Endothelial cell of umbilical vein (primary cell): ENCODE measurements around the gene FXYD3. TPM values are rescaled to one million over a fixed set of nuclear protein-coding genes. Genes with fewer than 3 reads are reported as not detected.

ENCODE experiments used
- BruUV-seq: library from RNA; stranded (reverse); fragments of 400-500 nt; replicated peaks from 2 replicates; lab custom pipeline; 2021; lab: Mats Ljungman, UMichigan
- CTCF ChIA-PET: fragments of 300-600, 350-600 bp; sonication (Branson Sonifier 250); formaldehyde crosslinking; loops from one replicate; lab custom pipeline; 2021; ENCODE audit warnings: antibody characterized with exemption, inconsistent platforms; lab: Charles Lee
- POLR2A ChIA-PET: fragments of 300-600, 350-600 bp; sonication (Branson Sonifier 250); formaldehyde crosslinking; loops from one replicate; lab custom pipeline; 2021; ENCODE audit warnings: antibody characterized with exemption, inconsistent platforms; lab: Charles Lee
- DNase-seq: peaks from one replicate; pipeline ENCODE4 v3.0.0-alpha.2; 2011; ENCODE audit warnings: low read depth, low spot score
- FAIRE-seq: peaks from 2 replicates; lab custom pipeline; 2011; peaks lifted over from hg19 to GRCh38; lab: Jason Lieb, UNC
- H2AFZ ChIP-seq: 2 replicates; pipeline ENCODE4 v1.6.0; 2012; ENCODE audit warnings: low read depth, low read length, control low read depth, inconsistent platforms
- H3K27ac ChIP-seq: 2 replicates; pipeline ENCODE4 v1.5.1; 2011; ENCODE audit warnings: low read depth, mild to moderate bottlenecking, control low read depth, low read length, moderate library complexity; ENCODE audit not compliant: insufficient read depth
- H3K27me3 ChIP-seq, 2 experiments: 2 replicates each; pipeline versions ENCODE4 v1.6.0 to v1.6.1; 2011; ENCODE audit warnings: low read length in 2 of 2, mixed read lengths in 1 of 2; ENCODE audit not compliant: control insufficient read depth in 2 of 2, insufficient read depth in 2 of 2
- H3K36me3 ChIP-seq, 2 experiments: 2 replicates in 1 of 2; 3 replicates in 1 of 2; pipeline ENCODE4 v1.5.1; 2011; ENCODE audit warnings: low read length in 2 of 2, mild to moderate bottlenecking in 1 of 2, moderate library complexity in 1 of 2; ENCODE audit not compliant: control insufficient read depth in 2 of 2, insufficient read depth in 2 of 2; ENCODE audit errors: extremely low read depth in 1 of 2
- H3K4me1 ChIP-seq: 3 replicates; pipeline ENCODE4 v1.5.1; 2011; ENCODE audit warnings: mild to moderate bottlenecking, low read length; ENCODE audit not compliant: control insufficient read depth, insufficient read depth; ENCODE audit errors: extremely low read depth
- H3K4me2 ChIP-seq: 2 replicates; pipeline ENCODE4 v1.6.1; 2011; ENCODE audit warnings: low read length, control low read depth, mixed read lengths; ENCODE audit not compliant: insufficient read depth
- H3K4me3 ChIP-seq, 3 experiments: fragments of 200-600 bp in 1 of 3; sonication (generic), shearing (Covaris generic) in 1 of 3; replicated peaks in 1 of 3; 2 replicates each; pipeline ENCODE4 v1.5.1; 2011 to 2016; ENCODE audit warnings: control low read depth in 3 of 3, low read length in 3 of 3, mild to moderate bottlenecking in 2 of 3, inconsistent platforms in 1 of 3, low read depth in 1 of 3, moderate library complexity in 1 of 3; ENCODE audit not compliant: insufficient read depth in 1 of 3
- H3K79me2 ChIP-seq: 2 replicates; pipeline ENCODE4 v1.6.0; 2012; ENCODE audit warnings: low read length, inconsistent platforms; ENCODE audit not compliant: control insufficient read depth, insufficient read depth
- H3K9ac ChIP-seq: replicated peaks from 2 replicates; pipeline ENCODE3; 2011; ENCODE audit warnings: low read length, control low read depth; ENCODE audit not compliant: insufficient read depth; ENCODE audit errors: extremely low read depth
- H3K9me1 ChIP-seq: replicated peaks from 3 replicates; pipeline ENCODE4 v1.6.0; 2011; ENCODE audit warnings: mild to moderate bottlenecking, low read length; ENCODE audit not compliant: control insufficient read depth, insufficient read depth; ENCODE audit errors: extremely low read depth
- H3K9me3 ChIP-seq: replicated peaks from 2 replicates; pipeline ENCODE4 v1.5.1; 2012; ENCODE audit warnings: low read length, inconsistent platforms; ENCODE audit not compliant: control insufficient read depth, insufficient read depth
- H4K20me1 ChIP-seq: replicated peaks from 2 replicates; pipeline ENCODE3; 2011; ENCODE audit warnings: mild to moderate bottlenecking, low read length; ENCODE audit not compliant: control insufficient read depth, insufficient read depth; ENCODE audit errors: extremely low read depth
- CTCF ChIP-seq, 2 donors: IDR thresholded peaks; 1 replicate in 1 of 2; 2 replicates in 1 of 2; pipeline ENCODE4 v1.5.1; 2011; ENCODE audit warnings: low read length in 2 of 2, mild to moderate bottlenecking in 2 of 2, moderate library complexity in 2 of 2, control low read depth in 1 of 2, inconsistent platforms in 1 of 2, low read depth in 1 of 2; ENCODE audit not compliant: insufficient read depth in 1 of 2; ENCODE audit errors: extremely low read depth in 1 of 2
- EZH2 ChIP-seq: IDR thresholded peaks from 2 replicates; pipeline ENCODE4 v1.6.1; 2012; ENCODE audit warnings: borderline replicate concordance, low read depth, mild to moderate bottlenecking, moderate library complexity, low read length, inconsistent platforms; ENCODE audit not compliant: severe bottlenecking
- FOS ChIP-seq: IDR thresholded peaks from 2 replicates; pipeline ENCODE4 v1.6.1; 2011; ENCODE audit warnings: mild to moderate bottlenecking, low read length, moderate library complexity, borderline replicate concordance; ENCODE audit not compliant: insufficient read depth
- GATA2 ChIP-seq: IDR thresholded peaks from 2 replicates; pipeline ENCODE4 v1.7.0; 2011; ENCODE audit warnings: low read depth, mild to moderate bottlenecking, moderate library complexity, mixed read lengths, low read length; ENCODE audit not compliant: insufficient read length, insufficient read depth
- JUN ChIP-seq: IDR thresholded peaks from 2 replicates; pipeline ENCODE4 v1.6.1; 2011; ENCODE audit warnings: borderline replicate concordance, low read depth; ENCODE audit not compliant: insufficient read length, insufficient read depth
- MAX ChIP-seq: IDR thresholded peaks from 2 replicates; pipeline ENCODE4 v1.6.1; 2011; ENCODE audit not compliant: insufficient read depth, insufficient read length
- MYC ChIP-seq: IDR thresholded peaks from one replicate; pipeline ENCODE4 v1.6.1; 2011; ENCODE audit warnings: mild to moderate bottlenecking, low read depth, low read length
- POLR2A ChIP-seq: IDR thresholded peaks from 2 replicates; pipeline ENCODE4 v1.6.1; 2012; ENCODE audit warnings: low read depth, mild to moderate bottlenecking, control low read depth, low read length
- POLR2AphosphoS5 ChIP-seq: IDR thresholded peaks from 2 replicates; pipeline ENCODE4 v1.6.1; 2012; ENCODE audit warnings: low read depth, mild to moderate bottlenecking, control low read depth, low read length, moderate library complexity; ENCODE audit not compliant: insufficient read depth
- dilution Hi-C: fragments of 300-500 bp; cut with MboI; formaldehyde crosslinking; loops from one replicate; pipeline ENCODE4 v1.15.0; 2019; ENCODE audit warnings: low sequenced_read_pairs; ENCODE audit not compliant: extremely low pct_ligation_motif_present
- intact Hi-C: fragments of 100-400 bp; cut with micrococcal nuclease; formaldehyde crosslinking; loops from one replicate; pipeline ENCODE4 v1.10.0; 2022
- polyA plus RNA-seq, 4 experiments: library from polyadenylated mRNA; depleted of rRNA in 3 of 4; stranded (reverse) in 3 of 4; unstranded in 1 of 4; fragments of >200 nt; gene quantifications; 2 replicates each; pipeline versions ENCODE4 v1.2.1 to v1.2.3, GENCODE V29; 2011 to 2012; ENCODE audit warnings: missing spikeins in 1 of 4
- total RNA-seq: library from RNA; stranded (reverse); gene quantifications from 2 replicates; pipeline ENCODE4 v1.2.3, GENCODE V29; 2021

Gene FXYD3
- total and polyA plus RNA-seq, 2 donors (not counting 3 experiments of a cell fraction or from before 2014, with no cell fraction given) = not detected

GRCh38 chr19:35156673-35157014 lies 41.0 kb downstream of the FXYD3 start:
- TF ChIP-seq CTCF (IDR thresholded peaks at IDR 0.05; ENCODE audit: extremely low read depth in 1 of 2, insufficient read depth in 1 of 2, low read depth in 1 of 2, low read length in 2 of 2) (no peak), POLR2AphosphoS5 (no peak), FOS (no peak), POLR2A (no peak), GATA2 (no peak), EZH2 (no peak), MAX (no peak), JUN (no peak), MYC (no peak)
- H3K4me2 ChIP-seq = peak overlapping the region; percentile 78
- peaks cover 34% of the 10 kb centered on the region for H3K79me2 ChIP-seq
- FAIRE-seq (no peak), DNase-seq (no peak)
- H3K4me1 ChIP-seq = peaks cover 20% of the 10 kb centered on the region
- dilution Hi-C loops (no loop called here), intact Hi-C loops (no loop called here)
- peaks cover 17 to 20% of the 10 kb centered on the region in 2 experiments for H3K36me3 ChIP-seq
- no peak overlapping the region for H3K27ac ChIP-seq
- H3K9me1 ChIP-seq = no peaks in the 10 kb centered on the region
- ChIA-PET CTCF (no interaction called here), POLR2A (no interaction called here)
- no peak overlapping the region for H3K9ac ChIP-seq
- H2AFZ ChIP-seq = no peak overlapping the region
- no peaks in the 10 kb centered on the region for H4K20me1 ChIP-seq
- no peaks in the 10 kb centered on the region for H3K27me3 ChIP-seq
- no peaks in the 10 kb centered on the region for H3K9me3 ChIP-seq
- no TSS peak for BruUV-seq
- H3K4me3 ChIP-seq = no peak overlapping the region
